Measurements from ENCODE around the gene SLC4A4.

SLC4A4 gene

GRCh38 chr4:71415491-71415890 is 76.7 kb downstream of the SLC4A4 start:
- DNase-seq (ENCODE audit: low read depth) = no peak

GRCh38 chr4:71417150-71417549 is 78.3 kb downstream of the SLC4A4 start:
- no peak for DNase-seq (ENCODE audit: low read depth)

- no peak for DNase-seq (ENCODE audit: low read depth)
Measured at GRCh38 chr4:71426381-71427042, 87.7 kb downstream of the SLC4A4 start.

- no peak for DNase-seq (ENCODE audit: low read depth)
Measured at GRCh38 chr4:71429106-71429505, 90.3 kb downstream of the SLC4A4 start.

- DNase-seq (ENCODE audit: low read depth) = no peak
Measured at GRCh38 chr4:71429962-71430361, 91.1 kb downstream of the SLC4A4 start.

- no peak for DNase-seq (ENCODE audit: low read depth)
Measured at GRCh38 chr4:71430609-71431008, 91.8 kb downstream of the SLC4A4 start.

GRCh38 chr4:71440612-71441011 is 101.8 kb downstream of the SLC4A4 start:
- DNase-seq (ENCODE audit: low read depth) = no peak

- DNase-seq (ENCODE audit: low read depth) = no peak
Measured at GRCh38 chr4:71441186-71442169, 102.7 kb downstream of the SLC4A4 start.

GRCh38 chr4:71442336-71442735 is 103.5 kb downstream of the SLC4A4 start:
- DNase-seq (ENCODE audit: low read depth) = no peak

GRCh38 chr4:71444395-71444794 is 105.6 kb downstream of the SLC4A4 start:
- DNase-seq (ENCODE audit: low read depth) = no peak

GRCh38 chr4:71445811-71446210 is 107.0 kb downstream of the SLC4A4 start:
- no peak for DNase-seq (ENCODE audit: low read depth)

- DNase-seq (ENCODE audit: low read depth) = no peak
Measured at GRCh38 chr4:71446479-71447081, 107.8 kb downstream of the SLC4A4 start.

- no peak for DNase-seq (ENCODE audit: low read depth)
Measured at GRCh38 chr4:71449040-71449439, 110.2 kb downstream of the SLC4A4 start.

- no peak for DNase-seq (ENCODE audit: low read depth)
Measured at GRCh38 chr4:71449878-71450277, 111.1 kb downstream of the SLC4A4 start.

- no peak for DNase-seq (ENCODE audit: low read depth)
Measured at GRCh38 chr4:71453531-71453930, 114.7 kb downstream of the SLC4A4 start.

GRCh38 chr4:71456841-71457240 is 118.0 kb downstream of the SLC4A4 start:
- no peak for DNase-seq (ENCODE audit: low read depth)

- DNase-seq (ENCODE audit: low read depth) = no peak
Measured at GRCh38 chr4:71460371-71460770, 121.6 kb downstream of the SLC4A4 start.

GRCh38 chr4:71461422-71461821 is 122.6 kb downstream of the SLC4A4 start:
- no peak for DNase-seq (ENCODE audit: low read depth)

GRCh38 chr4:71466775-71467174 is 128.0 kb downstream of the SLC4A4 start:
- DNase-seq (ENCODE audit: low read depth) = no peak

- no peak for DNase-seq (ENCODE audit: low read depth)
Measured at GRCh38 chr4:71468116-71468710, 129.4 kb downstream of the SLC4A4 start.

- DNase-seq (ENCODE audit: low read depth) = no peak
Measured at GRCh38 chr4:71469541-71469940, 130.7 kb downstream of the SLC4A4 start.

GRCh38 chr4:71470524-71470923 is 131.7 kb downstream of the SLC4A4 start:
- DNase-seq (ENCODE audit: low read depth) = no peak

All from stimulated activated CD8-positive, alpha-beta memory T cell treated with anti-CD3 and anti-CD28 coated beads, Interleukin-12 subunit alpha, Interleukin-12 subunit beta, amount 100 ng/mL, for 4 hours (primary cell).